Neural cell (in vitro differentiated cells): Measurements from ENCODE around the gene GLUD2.

Experiments used
- CTCF ChIP-seq: fragments of 450-650 bp; IDR thresholded peaks from 2 replicates; pipeline ENCODE4 v1.5.1; 2014; ENCODE audit warnings: antibody characterized with exemption, mild to moderate bottlenecking, moderate library complexity; ENCODE audit not compliant: poor library complexity, severe bottlenecking
- EP300 ChIP-seq: fragments of 450-650 bp; conservative IDR thresholded peaks from 2 replicates; pipeline ENCODE4 v1.6.1; 2014; ENCODE audit warnings: antibody characterized with exemption, mild to moderate bottlenecking, moderate library complexity; ENCODE audit not compliant: poor library complexity, severe bottlenecking
- EZH2 ChIP-seq: fragments of 200-600, 300-800 bp; shearing (Covaris generic), sonication (generic); IDR thresholded peaks from 2 replicates; pipeline ENCODE4 v1.6.1; 2014; ENCODE audit warnings: antibody characterized with exemption, low read length, borderline replicate concordance, mild to moderate bottlenecking; ENCODE audit not compliant: insufficient read depth, poor library complexity, severe bottlenecking
- MXI1 ChIP-seq: fragments of 450-650 bp; conservative IDR thresholded peaks from 2 replicates; pipeline ENCODE4 v1.6.1; 2014; ENCODE audit warnings: antibody characterized with exemption, mild to moderate bottlenecking; ENCODE audit not compliant: poor library complexity, severe bottlenecking
- POLR2AphosphoS5 ChIP-seq: IDR thresholded peaks from 2 replicates; pipeline ENCODE4 v1.6.1; 2012
- SMC3 ChIP-seq: fragments of 450-650 bp; conservative IDR thresholded peaks from 2 replicates; pipeline ENCODE4 v1.6.1; 2014; ENCODE audit warnings: antibody characterized with exemption, mild to moderate bottlenecking, moderate library complexity; ENCODE audit not compliant: poor library complexity
- TAF1 ChIP-seq: IDR thresholded peaks from 2 replicates; pipeline ENCODE4 v1.6.1; 2012; ENCODE audit warnings: low read depth

- TF ChIP-seq CTCF (no peak), SMC3 (no peak), POLR2AphosphoS5 (no peak), TAF1 (no peak), EZH2 (no peak), EP300 (no peak), MXI1 (no peak)
Observed at GRCh38 chrX:121014826-121015225, 32.6 kb upstream of the GLUD2 start.
